ENCODE data around the gene AKNA.

AKNA gene

DNA sequence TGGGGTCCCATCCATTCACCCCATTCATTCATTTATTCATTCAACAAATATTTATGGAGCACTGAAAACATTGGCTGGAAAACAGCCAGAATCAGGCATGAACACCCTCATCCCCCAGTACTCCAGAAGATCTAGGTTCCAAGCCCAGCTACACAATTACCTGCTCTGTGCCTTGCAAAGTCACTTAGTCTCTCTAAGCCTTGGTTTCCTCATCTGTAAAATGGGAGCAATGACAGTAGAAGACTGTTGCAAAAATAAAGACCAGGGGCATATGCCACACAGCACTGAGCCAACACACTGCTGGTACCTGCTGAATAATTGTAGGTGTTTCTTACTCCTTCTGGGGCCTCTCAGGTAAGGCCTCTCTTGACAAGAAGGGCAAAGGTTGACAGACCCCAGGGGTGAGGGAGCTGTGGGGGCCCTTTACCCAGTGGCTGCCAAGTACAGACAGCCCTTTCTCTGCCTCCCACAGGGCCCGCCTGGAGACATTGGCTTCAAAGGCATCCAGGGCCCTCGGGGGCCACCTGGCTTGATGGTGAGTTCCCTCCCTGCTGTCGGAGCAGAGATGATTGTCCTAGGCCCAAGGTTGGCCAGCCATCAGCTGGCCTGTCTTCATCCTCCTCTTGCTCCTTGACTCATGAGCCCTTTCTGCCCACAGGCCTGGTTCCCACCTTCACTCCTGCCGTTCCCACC is 87.5 kb downstream of the AKNA start:
- no peak for TF ChIP-seq GATA2 (IDR thresholded peaks at IDR 0.05; ENCODE audit: low read depth, low read length)

DNA sequence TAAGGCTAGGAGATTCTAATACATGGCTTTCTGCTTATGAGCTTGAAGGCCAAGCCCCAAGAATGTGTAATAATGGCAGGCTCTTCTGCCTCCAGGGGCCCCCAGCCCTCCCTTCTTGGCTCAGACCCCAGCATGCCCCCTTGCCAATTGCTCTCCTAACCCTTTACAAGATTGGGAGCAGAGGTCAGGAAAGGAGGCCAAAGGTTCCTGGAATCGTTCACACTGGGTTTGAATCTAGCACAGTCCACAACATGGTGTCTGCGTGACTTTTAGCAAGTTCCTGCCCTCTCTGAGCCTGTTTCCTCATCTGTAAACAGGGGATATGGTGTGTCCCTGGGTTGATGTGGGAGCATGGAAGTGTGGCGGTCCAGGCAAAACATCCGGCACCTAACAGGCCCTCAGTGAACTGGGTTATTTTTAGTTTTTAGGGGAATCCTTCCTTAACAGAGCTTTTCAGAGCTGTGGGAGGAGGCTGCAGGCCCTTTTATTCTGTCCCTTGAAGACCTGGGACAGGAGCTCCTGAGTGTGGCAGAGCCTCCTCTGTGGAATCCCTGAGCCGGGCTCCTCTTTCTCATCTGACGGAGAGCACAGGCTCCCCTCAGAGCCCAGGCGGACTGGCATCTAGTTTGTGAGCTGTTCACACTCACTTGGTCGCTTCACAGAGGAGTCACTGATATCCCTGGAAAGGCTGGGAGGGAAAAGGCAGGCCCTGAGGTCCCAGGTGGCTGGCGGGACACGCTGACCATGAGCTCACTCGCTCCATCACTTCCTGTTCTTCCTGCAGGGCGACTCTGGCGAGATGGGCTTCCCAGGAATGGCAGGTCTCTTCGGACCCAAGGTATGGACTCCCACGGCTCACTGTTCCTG is 88.3 kb downstream of the AKNA start:
- TF ChIP-seq GATA3 (IDR thresholded peaks at IDR 0.05; ENCODE audit: low read depth, low read length) (no peak), GATA2 (IDR thresholded peaks at IDR 0.05; ENCODE audit: low read depth, low read length) (no peak)

DNA sequence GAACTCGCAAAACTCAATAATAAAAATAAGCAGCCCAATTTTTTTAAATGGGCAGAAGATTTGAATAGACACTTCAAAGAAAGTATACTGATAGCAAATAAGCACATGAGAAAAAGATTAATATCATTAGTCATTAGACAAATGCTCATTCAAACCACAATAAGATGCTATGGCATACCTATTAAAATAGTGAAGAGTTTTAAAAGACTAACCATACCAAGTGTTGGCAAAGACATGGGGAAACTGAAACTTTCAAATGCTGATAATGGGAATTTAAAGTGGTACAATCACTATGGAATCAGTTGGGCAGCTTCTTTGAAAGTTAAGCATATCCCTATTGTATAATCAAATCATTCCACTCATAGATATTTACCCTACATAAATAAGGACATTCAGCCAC is 91.4 kb downstream of the AKNA start:
- TF ChIP-seq GATA2 (IDR thresholded peaks at IDR 0.05; ENCODE audit: low read depth, low read length) (no peak), GATA3 (IDR thresholded peaks at IDR 0.05; ENCODE audit: low read depth, low read length) (no peak)

DNA sequence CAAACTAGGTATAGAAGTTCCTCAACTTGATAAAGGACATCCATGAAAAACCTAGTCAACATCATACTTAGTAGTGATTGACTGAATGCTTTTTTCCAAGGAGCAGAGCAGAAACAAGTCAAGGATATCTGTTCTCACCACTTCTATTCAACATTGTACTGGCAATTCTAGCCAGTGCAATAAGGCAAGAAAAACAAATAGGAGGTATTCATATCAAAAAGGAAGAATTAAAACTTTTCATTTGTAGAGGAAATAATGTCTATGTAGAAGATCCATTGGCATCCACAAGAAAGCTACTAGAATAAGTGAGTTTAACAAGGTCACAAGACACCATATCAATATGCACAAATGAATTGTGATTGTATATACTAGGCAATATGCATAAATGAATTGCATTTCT is 93.1 kb downstream of the AKNA start:
- no peak for TF ChIP-seq GATA2 (IDR thresholded peaks at IDR 0.05; ENCODE audit: low read depth, low read length)
- no peak for TF ChIP-seq GATA3 (IDR thresholded peaks at IDR 0.05; ENCODE audit: low read depth, low read length)

DNA sequence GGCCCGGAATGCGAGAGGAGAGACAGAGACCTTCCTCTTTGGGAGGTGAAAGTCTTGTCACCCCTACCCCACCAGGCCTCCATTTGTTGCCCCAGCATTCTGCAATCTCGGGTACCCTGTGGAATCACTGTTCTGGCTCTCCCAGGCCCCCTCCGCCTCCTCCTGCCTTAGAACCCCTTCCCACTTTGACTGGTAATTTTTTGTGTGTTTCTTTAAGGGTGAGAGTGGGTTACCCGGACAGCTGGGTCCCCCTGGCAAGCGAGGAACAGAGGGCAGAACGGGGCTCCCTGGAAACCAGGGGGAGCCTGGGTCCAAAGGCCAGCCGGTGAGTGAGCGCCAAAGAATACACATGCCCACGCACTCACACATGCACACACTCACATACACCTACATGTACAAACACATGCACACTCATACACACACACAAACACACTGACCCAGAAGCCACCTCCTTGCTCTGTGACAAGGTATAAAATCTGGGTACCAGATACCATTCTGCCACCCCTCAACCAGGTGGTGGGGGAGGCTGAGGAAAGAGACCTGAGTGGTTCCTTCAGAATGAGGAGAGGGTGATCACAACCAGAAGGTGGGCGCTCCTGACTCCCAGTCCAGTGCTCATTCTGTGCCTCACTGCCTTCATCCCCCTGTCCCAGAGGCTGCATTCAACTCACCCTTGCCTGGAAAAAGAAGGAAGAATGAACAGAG is 95.7 kb downstream of the AKNA start:
- no peak for TF ChIP-seq GATA3 (IDR thresholded peaks at IDR 0.05; ENCODE audit: low read depth, low read length)
- TF ChIP-seq GATA2 (IDR thresholded peaks at IDR 0.05; ENCODE audit: low read depth, low read length) = no peak

DNA sequence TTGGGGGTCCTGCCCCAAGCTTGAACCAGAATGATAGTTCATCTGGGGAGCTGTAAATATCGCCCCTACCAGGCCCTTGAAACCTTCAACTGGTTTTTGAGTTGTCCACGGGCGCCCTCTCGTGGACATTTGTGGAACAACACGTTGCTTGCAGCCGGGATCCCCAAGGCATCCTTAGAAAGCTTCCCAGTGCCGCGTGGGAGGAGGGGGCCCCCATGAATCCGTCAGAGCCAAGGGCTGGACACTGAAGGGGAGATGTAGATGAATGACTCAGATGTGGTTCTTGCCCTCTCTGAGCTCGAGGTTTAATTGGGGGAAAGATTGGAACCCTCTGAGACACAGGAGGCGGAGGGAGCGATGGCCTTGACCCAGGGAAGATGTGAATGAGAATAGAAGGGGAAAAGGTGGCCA is 96.7 kb downstream of the AKNA start:
- TF ChIP-seq GATA2 (IDR thresholded peaks at IDR 0.05; ENCODE audit: low read depth, low read length) = no peak
- no peak for TF ChIP-seq GATA3 (IDR thresholded peaks at IDR 0.05; ENCODE audit: low read depth, low read length)

DNA sequence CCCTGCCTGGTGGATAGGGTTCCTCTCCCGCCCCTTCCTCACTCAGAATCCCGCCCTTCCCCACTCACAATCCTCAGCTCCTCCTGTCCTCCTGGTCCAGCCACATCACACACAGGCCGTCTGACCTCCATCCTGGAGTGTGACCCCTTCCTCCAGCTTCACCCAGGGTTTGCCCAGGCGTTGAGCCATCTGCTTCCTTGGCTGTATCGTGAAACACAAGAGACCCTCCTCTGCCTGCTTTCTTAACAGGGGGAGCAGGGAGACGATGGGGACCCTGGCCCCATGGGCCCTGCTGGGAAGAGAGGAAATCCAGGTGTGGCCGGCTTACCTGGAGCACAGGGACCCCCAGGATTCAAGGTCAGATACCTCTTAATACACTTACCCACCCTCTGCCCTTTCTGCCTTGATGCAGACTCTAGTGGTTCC is 97.2 kb downstream of the AKNA start:
- no peak for TF ChIP-seq GATA3 (IDR thresholded peaks at IDR 0.05; ENCODE audit: low read depth, low read length)
- TF ChIP-seq GATA2 (IDR thresholded peaks at IDR 0.05; ENCODE audit: low read depth, low read length) = no peak

DNA sequence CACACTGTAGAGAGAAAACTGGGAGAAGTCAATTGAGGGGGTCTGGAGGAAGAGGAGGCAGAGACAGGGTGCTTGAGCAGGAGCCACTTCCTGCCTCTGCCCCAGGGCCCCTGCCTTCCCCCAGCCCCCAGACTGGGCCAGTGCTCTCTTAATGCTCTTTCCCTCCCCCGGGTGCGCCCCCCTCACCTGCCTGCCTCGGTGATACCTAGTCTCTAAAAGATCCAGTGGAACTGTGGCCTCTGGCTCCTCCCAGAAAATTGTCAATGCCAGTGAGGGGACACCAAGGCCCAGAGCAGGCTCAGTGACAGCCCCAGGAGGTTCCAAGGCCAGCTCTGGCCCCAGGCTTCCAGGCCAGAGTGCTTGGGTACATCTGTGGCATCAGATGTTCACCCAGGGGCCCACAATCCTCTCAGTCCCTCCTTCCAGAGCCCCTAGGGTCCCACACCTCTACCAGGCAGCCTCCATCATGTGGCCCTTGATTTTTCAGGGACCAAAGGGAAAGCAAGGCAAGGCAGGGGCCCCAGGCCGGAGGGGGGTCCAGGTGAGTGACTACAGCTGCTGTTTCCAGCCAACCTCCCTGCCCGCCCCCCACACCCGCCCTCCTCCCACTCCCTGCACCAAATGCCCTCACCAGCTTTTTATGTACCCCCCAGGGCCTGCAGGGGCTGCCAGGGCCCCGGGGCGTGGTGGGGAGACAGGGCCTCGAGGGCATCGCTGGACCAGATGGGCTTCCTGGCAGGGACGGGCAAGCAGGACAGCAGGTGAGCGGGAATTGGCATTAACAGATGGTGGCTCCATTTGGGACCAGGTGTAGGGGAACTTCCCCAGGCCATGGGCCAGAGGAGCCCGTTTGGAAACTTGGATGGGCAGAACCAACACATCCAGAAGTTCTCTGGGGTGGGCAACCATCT is 98.0 kb downstream of the AKNA start:
- TF ChIP-seq GATA2 (IDR thresholded peaks at IDR 0.05; ENCODE audit: low read depth, low read length) (no peak), GATA3 (IDR thresholded peaks at IDR 0.05; ENCODE audit: low read depth, low read length) (no peak)

DNA sequence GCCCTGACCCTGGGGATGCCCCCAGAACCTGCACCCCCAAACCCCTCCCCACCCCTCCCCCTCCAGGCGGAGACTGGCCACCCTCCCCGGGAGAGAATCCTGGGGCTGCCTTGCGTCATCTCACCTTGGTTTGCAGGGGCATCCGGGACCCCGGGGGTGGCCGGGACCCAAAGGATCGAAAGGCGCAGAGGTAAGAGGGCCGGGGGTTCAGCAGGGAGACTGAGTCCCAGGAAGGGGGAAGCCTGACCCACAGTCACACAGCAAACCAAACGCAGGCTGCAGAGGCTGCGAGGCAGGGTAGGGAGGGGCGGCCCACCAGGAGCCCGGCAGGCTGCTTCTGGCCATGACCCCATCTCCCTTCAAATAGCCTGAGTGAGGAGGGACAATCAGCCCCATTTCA is 98.7 kb downstream of the AKNA start:
- TF ChIP-seq GATA2 (IDR thresholded peaks at IDR 0.05; ENCODE audit: low read depth, low read length) (no peak), GATA3 (IDR thresholded peaks at IDR 0.05; ENCODE audit: low read depth, low read length) (no peak)

DNA sequence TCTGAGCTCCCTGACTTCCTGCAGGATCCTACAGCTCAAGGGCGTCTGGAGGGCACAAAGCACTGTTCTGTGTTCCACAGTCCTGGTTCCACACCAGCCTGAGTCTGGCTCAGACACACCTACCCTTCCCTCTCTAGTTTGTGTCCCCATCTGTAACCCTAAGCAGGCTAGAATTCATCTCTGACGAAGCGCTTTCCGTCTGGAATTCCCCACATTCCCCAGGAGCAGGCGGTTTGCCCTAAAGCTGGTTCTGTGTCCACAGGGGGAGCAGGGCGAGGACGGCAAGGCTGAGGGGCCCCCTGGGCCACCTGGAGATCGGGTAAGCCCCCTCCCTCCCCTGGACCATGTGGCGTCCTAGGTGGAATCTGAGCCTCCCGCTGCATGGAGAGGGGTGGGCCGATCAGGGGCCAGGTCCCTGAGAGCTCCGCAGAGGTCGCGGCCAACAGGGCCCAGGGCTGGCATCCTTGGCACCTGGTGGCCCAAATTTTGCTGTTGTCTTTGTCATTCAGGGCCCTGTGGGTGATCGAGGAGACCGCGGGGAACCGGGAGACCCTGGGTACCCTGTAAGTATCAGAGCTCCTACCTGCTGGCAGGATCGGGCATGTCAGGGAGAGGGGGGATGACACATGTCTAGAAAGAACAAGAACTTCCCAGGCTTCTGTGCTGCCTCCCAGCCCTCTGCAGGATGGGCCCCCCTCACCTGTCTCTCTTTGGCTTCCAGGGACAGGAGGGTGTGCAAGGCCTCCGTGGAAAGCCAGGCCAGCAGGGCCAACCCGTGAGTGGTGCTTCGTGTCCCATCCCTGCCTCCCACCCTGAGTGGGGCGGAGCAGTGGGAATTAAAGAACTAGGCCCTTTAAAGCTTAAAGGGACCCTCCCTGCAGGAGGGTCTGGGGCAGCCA is 99.3 kb downstream of the AKNA start:
- TF ChIP-seq GATA2 (IDR thresholded peaks at IDR 0.05; ENCODE audit: low read depth, low read length) (no peak), GATA3 (IDR thresholded peaks at IDR 0.05; ENCODE audit: low read depth, low read length) (no peak)

DNA sequence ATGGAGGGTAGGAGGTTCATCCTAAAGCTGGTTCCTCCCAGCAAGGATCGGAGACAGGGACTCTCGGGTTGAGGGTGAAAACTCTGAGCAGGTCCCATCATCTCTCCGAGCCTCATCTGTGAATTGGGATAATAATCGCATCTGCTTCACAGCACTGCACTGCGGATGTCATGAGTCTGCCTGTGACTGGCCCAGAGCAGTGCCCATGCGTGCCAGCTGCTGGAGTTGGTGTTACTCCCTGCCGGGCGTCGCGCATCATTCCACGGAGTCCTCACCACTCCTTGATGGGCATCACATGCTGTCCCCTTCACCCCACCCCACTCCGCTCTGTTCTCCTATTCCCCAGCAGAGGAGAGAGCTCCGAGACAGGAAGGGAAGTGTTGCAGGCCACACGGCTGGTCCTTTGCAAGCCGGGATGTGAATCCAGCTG is 100.0 kb downstream of the AKNA start:
- TF ChIP-seq GATA2 (IDR thresholded peaks at IDR 0.05; ENCODE audit: low read depth, low read length) (no peak), GATA3 (IDR thresholded peaks at IDR 0.05; ENCODE audit: low read depth, low read length) (no peak)

DNA sequence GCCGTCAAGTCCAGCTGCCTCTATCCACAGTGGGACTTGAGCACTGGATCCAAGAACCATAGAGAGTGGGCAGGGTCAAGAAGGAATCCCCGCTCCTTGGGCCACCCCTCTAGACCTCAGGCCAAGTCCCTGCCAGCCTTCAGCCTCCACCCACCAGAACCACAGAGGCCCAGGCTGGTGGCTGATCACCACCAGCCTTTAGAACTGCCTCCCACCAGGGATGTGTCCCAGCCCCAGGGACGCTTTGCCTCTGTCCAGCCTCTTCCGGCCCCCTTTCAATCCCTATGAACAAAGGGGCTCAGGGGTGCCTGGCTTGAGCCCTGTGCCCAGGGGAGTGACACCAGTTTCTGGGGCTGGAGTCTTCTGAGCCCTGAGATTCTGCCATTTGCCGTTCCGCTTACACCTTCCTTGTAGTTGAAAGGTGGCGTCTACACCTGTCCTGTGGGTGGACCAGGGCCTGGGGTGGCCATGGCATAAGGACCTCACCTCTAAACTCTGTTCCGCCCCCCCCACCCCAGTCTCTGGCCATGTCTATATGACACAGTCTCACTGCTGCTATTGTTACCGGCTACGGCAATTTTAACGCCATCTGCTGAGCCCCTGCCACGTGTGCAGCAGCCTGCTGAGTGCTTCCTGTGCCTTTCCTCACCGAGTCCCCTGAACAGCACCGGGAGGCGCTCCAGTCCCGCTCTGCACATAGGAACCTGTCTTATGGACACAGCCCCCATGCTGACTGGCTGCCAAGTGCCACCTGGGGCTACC is 100.6 kb downstream of the AKNA start:
- TF ChIP-seq GATA3 (IDR thresholded peaks at IDR 0.05; ENCODE audit: low read depth, low read length) = no peak
- TF ChIP-seq GATA2 (IDR thresholded peaks at IDR 0.05; ENCODE audit: low read depth, low read length) = no peak

All from SH-SY5Y (cell line).